ENCODE results near the gene LTK. TPM values are rescaled to one million over a fixed set of nuclear protein-coding genes. Genes with fewer than 3 reads are reported as not detected.
"Not testable (repeated sequence)": the region's sequence is repeated elsewhere in the genome, so short reads cannot be mapped to it uniquely, and the experiment has no call there.

The LTK gene
- polyA plus RNA-seq, 1 donor (not counting 4 experiments of a cell fraction or from before 2014, with no cell fraction given), result not detected

GRCh38 chr15:41473418-41473817 lies 40.2 kb downstream of the LTK start:
- TF ChIP-seq EZH2 (IDR thresholded peaks at IDR 0.05; ENCODE audit: low read length) (no peak), CTCF (optimal IDR thresholded peaks at IDR 0.05 in 1 of 3, IDR thresholded peaks at IDR 0.05 in 1 of 3, conservative IDR thresholded peaks at IDR 0.05 in 1 of 3; ENCODE audit: extremely low read depth in 1 of 3, insufficient read depth in 2 of 3, low read length in 3 of 3) (no peak)
- Histone ChIP-seq H3K79me2 (ENCODE audit: control insufficient read depth, insufficient read depth, low read length) (no peaks in the 10 kb centered on the region), H3K9me3 (ENCODE audit: control insufficient read depth, low read depth, low read length) (no peaks in the 10 kb centered on the region), H3K4me1 (ENCODE audit: control insufficient read depth, extremely low read depth, insufficient read depth, low read length) (peaks cover 3% of the 10 kb centered on the region), H3K4me3 (ENCODE audit: control insufficient read depth in 2 of 3, extremely low read depth in 1 of 3, insufficient read depth in 2 of 3, low read depth in 1 of 3, low read length in 3 of 3) (no peak overlapping the region), H3K9me1 (ENCODE audit: control insufficient read depth, extremely low read depth, insufficient read depth, low read length) (no peaks in the 10 kb centered on the region), H2AFZ (ENCODE audit: control insufficient read depth, low read length) (no peak overlapping the region), H3K4me2 (ENCODE audit: control insufficient read depth, extremely low read depth, insufficient read depth, low read depth, low read length) (no peak overlapping the region), H3K36me3 (ENCODE audit: control insufficient read depth in 2 of 2, extremely low read depth in 1 of 2, insufficient read depth in 2 of 2, low read length in 2 of 2) (peaks cover 25 to 32% of the 10 kb centered on the region in 2 experiments), H3K9ac (ENCODE audit: control insufficient read depth, extremely low read depth, insufficient read depth, low read length) (no peak overlapping the region), H4K20me1 (ENCODE audit: control insufficient read depth, extremely low read depth, insufficient read depth, low read length) (no peaks in the 10 kb centered on the region), H3K27me3 (ENCODE audit: control insufficient read depth, extremely low read depth, insufficient read depth, low read length) (no peaks in the 10 kb centered on the region), H3K27ac (ENCODE audit: control insufficient read depth, insufficient read depth, low read length) (no peak overlapping the region)
- dilution Hi-C loops (cut with MboI; ENCODE audit: extremely low pct_ligation_motif_present, low sequenced_read_pairs), result no loop called here
- FAIRE-seq (no peak), DNase-seq (ENCODE audit: low read depth, low spot score) (no peak)

- DNase-seq (ENCODE audit: low read depth, low spot score); H3K9me3 ChIP-seq (ENCODE audit: control insufficient read depth, low read depth, low read length); H3K79me2 ChIP-seq (ENCODE audit: control insufficient read depth, insufficient read depth, low read length); FAIRE-seq; H3K27ac ChIP-seq (ENCODE audit: control insufficient read depth, insufficient read depth, low read length); H3K27me3 ChIP-seq (ENCODE audit: control insufficient read depth, extremely low read depth, insufficient read depth, low read length); H3K4me3 ChIP-seq (ENCODE audit: control insufficient read depth in 2 of 3, extremely low read depth in 1 of 3, insufficient read depth in 2 of 3, low read depth in 1 of 3, low read length in 3 of 3); H4K20me1 ChIP-seq (ENCODE audit: control insufficient read depth, extremely low read depth, insufficient read depth, low read length); H3K4me1 ChIP-seq (ENCODE audit: control insufficient read depth, extremely low read depth, insufficient read depth, low read length); H3K9ac ChIP-seq (ENCODE audit: control insufficient read depth, extremely low read depth, insufficient read depth, low read length); dilution Hi-C loops (cut with MboI; ENCODE audit: extremely low pct_ligation_motif_present, low sequenced_read_pairs); H2AFZ ChIP-seq (ENCODE audit: control insufficient read depth, low read length); H3K4me2 ChIP-seq (ENCODE audit: control insufficient read depth, extremely low read depth, insufficient read depth, low read depth, low read length); H3K9me1 ChIP-seq (ENCODE audit: control insufficient read depth, extremely low read depth, insufficient read depth, low read length): not testable (repeated sequence)
- peaks cover 19 to 20% of the 10 kb centered on the region in 2 experiments for H3K36me3 ChIP-seq (ENCODE audit: control insufficient read depth in 2 of 2, extremely low read depth in 1 of 2, insufficient read depth in 2 of 2, low read length in 2 of 2)
Measured at GRCh38 chr15:41469644-41470043, 44.0 kb downstream of the LTK start.

GRCh38 chr15:41466711-41467110 lies 46.9 kb downstream of the LTK start:
- no peak overlapping the region for H3K9ac ChIP-seq (ENCODE audit: control insufficient read depth, extremely low read depth, insufficient read depth, low read length)
- H3K79me2 ChIP-seq (ENCODE audit: control insufficient read depth, insufficient read depth, low read length), result peaks cover 2% of the 10 kb centered on the region
- DNase-seq (ENCODE audit: low read depth, low spot score) (no peak), FAIRE-seq (no peak)
- no peak overlapping the region for H3K4me3 ChIP-seq (ENCODE audit: control insufficient read depth in 2 of 3, extremely low read depth in 1 of 3, insufficient read depth in 2 of 3, low read depth in 1 of 3, low read length in 3 of 3)
- dilution Hi-C loops (cut with MboI; ENCODE audit: extremely low pct_ligation_motif_present, low sequenced_read_pairs), result no loop called here
- no peaks in the 10 kb centered on the region for H4K20me1 ChIP-seq (ENCODE audit: control insufficient read depth, extremely low read depth, insufficient read depth, low read length)
- H3K27ac ChIP-seq (ENCODE audit: control insufficient read depth, insufficient read depth, low read length), result no peak overlapping the region
- H2AFZ ChIP-seq (ENCODE audit: control insufficient read depth, low read length), result no peak overlapping the region
- H3K4me1 ChIP-seq (ENCODE audit: control insufficient read depth, extremely low read depth, insufficient read depth, low read length), result no peaks in the 10 kb centered on the region
- H3K27me3 ChIP-seq (ENCODE audit: control insufficient read depth, extremely low read depth, insufficient read depth, low read length), result no peaks in the 10 kb centered on the region
- no peak overlapping the region for H3K4me2 ChIP-seq (ENCODE audit: control insufficient read depth, extremely low read depth, insufficient read depth, low read depth, low read length)
- H3K9me3 ChIP-seq (ENCODE audit: control insufficient read depth, low read depth, low read length), result no peaks in the 10 kb centered on the region
- no peak for TF ChIP-seq CTCF (optimal IDR thresholded peaks at IDR 0.05 in 1 of 3, IDR thresholded peaks at IDR 0.05 in 1 of 3, conservative IDR thresholded peaks at IDR 0.05 in 1 of 3; ENCODE audit: extremely low read depth in 1 of 3, insufficient read depth in 2 of 3, low read length in 3 of 3)
- no peak for TF ChIP-seq EZH2 (IDR thresholded peaks at IDR 0.05; ENCODE audit: low read length)
- H3K36me3 ChIP-seq (ENCODE audit: control insufficient read depth in 2 of 2, extremely low read depth in 1 of 2, insufficient read depth in 2 of 2, low read length in 2 of 2), result peaks cover 9 to 20% of the 10 kb centered on the region in 2 experiments
- H3K9me1 ChIP-seq (ENCODE audit: control insufficient read depth, extremely low read depth, insufficient read depth, low read length), result no peaks in the 10 kb centered on the region
